Measurements from ENCODE around the gene PDE4B.

DNA sequence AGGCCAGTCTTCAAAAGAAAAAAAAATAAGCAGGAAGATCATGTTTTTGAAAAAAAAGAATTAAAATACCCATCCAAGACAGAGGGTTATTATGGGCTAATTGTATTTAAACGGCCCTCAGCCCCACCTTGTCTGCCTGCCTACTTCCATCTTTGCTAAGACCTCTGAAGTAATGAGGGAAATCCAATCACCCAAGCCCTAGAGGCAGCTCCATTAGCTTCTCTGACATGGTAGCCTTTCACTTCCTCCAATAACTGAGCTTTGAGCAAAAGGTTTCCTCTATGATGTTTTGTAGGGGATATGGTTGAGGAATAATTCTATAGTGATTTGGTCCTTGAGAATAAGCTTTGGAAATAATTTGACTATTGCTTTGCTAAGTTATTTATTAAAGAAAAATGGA, 563.1 kb downstream of the PDE4B start:
- TF ChIP-seq, protein P1, sequence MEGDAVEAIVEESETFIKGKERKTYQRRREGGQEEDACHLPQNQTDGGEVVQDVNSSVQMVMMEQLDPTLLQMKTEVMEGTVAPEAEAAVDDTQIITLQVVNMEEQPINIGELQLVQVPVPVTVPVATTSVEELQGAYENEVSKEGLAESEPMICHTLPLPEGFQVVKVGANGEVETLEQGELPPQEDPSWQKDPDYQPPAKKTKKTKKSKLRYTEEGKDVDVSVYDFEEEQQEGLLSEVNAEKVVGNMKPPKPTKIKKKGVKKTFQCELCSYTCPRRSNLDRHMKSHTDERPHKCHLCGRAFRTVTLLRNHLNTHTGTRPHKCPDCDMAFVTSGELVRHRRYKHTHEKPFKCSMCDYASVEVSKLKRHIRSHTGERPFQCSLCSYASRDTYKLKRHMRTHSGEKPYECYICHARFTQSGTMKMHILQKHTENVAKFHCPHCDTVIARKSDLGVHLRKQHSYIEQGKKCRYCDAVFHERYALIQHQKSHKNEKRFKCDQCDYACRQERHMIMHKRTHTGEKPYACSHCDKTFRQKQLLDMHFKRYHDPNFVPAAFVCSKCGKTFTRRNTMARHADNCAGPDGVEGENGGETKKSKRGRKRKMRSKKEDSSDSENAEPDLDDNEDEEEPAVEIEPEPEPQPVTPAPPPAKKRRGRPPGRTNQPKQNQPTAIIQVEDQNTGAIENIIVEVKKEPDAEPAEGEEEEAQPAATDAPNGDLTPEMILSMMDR (IDR thresholded peaks at IDR 0.05): no peak
- TF ChIP-seq POLR2A (IDR thresholded peaks at IDR 0.05) (no peak), POLR2AphosphoS5 (IDR thresholded peaks at IDR 0.05) (no peak)
